T1000 (cell line): Measurements from ENCODE around the gene NAA20.
A peak's percentile ranks its signal among the peaks of the same experiment; 100 is the strongest.

Experiments
- DNase-seq: peaks from one replicate; lab custom pipeline; 2025; ENCODE audit warnings: mixed read lengths; lab: John Stamatoyannopoulos, UW

NAA20 gene

DNA sequence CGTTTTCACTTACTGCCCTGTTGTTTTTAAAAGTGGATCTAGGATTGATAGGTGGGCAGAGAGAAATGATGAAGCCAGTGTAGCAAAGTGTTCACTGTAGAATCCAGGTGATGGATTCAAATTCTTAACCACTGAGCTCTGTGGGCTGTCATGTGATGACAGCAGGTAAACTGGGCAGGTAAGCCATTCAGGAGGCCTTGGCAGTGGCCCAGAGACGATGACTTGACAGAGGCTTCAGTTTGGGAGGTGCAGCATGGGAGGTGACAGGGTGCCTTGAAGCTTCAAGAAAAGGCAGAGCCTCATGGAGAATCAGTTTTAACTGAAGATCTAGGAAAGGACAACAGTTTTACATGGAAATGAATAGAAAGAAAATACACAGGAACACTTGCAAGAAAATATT lies 2.0 kb downstream of the NAA20 start:
- no peak for DNase-seq

DNA sequence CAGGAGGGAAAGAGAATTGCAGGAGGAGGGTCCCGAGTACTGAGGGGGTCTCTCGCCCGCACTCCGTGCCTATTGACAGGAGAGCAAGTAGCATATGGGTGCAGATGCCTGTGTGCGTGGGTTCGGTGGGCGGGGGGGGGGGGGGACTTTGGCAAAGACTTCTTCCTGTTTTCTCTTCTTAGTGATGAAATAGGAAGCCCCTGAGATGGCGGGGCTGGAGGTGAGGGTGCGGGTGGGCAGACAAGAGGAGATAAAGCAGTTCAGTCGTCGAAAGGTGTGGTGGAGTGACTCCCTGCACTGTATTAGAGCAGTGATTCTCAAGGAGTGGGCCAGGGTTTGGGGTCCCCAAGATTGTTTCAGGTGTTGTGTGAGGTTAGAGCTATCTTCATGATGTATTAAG lies 3.7 kb downstream of the NAA20 start:
- DNase-seq = no peak

DNA sequence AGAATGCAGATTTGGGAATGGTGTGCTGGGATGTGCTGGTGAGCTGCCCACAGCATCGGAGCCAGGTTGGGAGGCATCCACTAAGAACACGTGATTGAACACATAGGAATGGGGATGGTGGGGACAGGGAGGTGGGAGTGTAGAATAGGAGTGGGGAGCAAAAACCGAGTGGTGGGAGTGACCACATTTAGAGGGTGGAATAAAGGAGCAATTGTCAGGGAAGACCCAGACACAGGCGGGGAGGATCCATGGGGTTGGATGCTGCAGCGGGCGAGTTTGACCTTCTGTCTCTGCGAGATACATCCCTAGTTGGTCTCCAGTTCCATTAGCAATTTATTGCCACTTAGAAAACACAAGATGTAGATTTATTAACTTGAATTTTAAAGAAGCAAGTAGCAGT lies 4.7 kb downstream of the NAA20 start:
- no peak for DNase-seq

DNA sequence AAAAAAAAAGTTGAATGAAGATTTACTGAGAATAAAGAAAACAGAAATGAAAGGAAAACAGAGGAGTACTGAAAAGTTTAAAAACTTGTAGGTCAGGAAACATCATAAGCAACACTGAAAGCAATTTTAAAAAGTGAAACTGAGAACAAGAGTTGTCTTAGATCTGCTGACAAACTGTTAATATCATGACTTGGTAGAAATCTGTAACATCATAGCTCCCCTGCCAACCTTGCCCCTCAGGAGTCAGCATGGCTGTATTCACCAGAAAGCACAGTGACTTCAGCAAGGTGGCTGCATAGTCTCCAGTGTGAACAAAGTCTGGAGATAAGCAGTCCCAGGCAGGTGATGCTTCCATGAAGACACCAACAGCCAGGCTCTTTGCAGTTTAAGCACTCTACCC lies 5.3 kb downstream of the NAA20 start:
- no peak for DNase-seq

DNA sequence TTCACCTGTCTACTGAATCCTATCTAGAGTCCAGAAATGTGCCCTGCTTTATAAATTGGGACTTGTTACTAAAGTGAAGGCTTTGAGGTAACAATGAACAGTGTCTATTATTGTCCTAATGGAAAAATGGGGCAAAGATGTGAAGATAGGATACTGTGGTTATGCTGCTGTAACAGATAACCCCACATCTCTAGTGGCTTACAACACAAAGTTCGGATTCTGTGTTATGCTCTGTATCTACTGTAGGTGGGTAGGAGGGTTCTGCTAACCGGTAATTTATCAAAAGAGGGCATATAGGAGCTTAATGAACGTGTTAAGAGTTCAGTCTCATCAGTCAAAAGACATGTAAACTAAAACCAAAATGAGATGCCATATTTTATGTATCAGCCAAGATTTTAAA lies 6.2 kb downstream of the NAA20 start:
- no peak for DNase-seq

DNA sequence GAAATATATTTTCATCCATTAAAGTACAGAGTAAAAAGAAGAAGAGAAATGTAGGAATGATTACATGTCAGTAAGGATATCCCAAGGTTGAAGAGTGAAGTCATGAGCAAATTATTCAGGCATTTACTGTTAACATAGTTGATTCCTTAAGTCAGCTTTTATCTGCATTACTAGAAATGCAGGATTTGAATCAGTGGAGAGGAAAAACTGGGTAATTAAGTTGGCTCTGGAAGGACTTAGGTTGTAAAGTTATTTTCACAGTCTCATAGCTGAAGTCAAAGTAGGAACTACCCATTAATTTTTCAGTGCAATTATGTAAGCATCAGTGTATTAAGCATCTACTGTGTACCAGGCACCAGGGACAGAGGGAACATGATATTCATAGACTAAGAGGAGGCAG lies 7.8 kb downstream of the NAA20 start:
- no peak for DNase-seq

DNA sequence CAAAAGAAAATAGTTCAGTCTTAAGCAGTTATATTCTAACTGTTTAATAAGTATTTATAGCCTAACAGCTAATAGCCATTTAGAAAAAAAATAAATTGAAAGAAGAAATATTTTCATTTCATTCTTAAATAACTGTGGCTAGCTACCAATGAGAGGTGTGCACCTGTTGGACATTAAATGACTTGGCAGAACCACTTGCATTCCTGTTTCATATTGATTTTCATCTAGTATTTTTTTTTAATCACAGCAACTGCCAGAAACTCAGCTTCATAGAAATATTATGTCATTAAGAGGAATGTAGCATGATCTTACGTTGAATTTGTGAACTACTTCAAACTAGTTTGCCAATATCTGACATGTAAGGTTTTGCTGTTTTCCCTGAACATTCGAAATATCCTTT lies 10.1 kb downstream of the NAA20 start:
- DNase-seq = no peak

DNA sequence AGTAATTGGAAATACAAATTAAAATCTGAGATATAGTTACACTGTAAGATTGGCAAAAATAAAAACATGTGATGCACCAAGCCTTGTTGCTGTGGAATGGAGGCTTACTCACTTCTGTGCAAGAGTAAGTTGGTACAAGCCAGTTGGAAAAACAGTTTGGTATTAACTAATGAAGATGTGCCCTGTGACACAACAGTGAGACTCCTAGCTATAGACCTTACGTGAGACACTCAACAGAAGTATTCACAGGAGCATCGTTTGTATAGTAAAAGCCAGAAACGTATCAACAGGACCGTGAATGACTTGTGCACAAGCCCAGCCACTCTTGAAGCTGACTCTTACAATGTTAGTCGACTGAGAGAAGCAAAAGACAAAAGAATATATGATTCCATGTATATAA lies 14.6 kb downstream of the NAA20 start:
- DNase-seq = no peak

DNA sequence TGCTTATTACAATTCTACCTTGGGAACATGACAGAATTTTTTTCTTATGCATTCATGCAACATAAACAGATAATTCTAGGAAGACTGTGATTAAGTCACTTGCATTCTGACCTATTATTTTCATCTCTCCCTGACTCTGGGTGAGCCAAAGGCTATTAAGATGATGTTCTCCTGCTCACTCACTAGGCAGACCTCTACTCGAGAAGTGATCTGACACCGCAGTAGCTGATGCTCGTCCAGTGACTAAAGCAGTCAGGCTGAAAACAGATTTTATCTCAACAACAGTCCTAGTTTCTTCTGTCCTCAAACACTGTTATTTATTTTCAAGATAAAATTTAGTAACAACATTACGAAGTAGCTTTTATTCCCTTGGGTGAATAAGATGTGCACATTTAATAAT lies 17.3 kb downstream of the NAA20 start:
- DNase-seq = no peak

DNA sequence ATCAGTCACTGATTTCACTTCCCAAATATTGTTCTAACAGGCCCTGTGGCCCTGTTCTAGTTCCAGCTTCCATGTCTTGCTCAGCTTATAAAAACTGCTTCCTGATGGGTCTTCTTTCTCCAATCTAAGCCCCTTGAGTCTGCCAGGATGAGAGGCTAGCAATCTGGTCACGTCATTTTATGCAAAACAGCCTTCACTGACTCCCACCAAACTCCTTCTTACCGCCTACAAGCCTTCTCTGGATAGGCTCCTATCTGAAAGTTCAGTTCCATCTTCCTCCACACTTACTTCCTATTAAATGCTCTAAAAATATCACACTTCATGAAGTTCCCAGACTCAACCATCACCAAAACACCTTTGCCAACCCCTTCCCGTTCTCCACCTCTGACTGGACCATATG lies 19.6 kb downstream of the NAA20 start:
- DNase-seq = no peak

DNA sequence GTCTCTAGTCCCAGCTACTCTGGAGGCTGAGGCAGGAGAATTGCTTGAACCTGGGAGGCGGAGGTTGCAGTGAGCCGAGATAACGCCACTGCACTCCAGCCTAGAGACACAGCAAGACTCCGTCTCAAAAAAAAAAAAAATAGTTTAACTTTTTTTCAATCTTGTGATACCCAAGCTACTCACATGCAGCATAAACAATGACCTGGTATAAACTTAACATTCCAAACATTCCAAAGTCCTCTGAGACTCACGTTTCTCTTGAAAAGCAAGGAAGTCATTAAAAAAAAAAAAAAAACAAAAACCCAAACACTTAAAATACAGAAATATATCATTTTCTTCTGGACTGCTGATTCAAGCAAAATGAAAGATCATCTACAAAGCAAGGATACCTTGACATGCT lies 20.8 kb downstream of the NAA20 start:
- no peak for DNase-seq

DNA sequence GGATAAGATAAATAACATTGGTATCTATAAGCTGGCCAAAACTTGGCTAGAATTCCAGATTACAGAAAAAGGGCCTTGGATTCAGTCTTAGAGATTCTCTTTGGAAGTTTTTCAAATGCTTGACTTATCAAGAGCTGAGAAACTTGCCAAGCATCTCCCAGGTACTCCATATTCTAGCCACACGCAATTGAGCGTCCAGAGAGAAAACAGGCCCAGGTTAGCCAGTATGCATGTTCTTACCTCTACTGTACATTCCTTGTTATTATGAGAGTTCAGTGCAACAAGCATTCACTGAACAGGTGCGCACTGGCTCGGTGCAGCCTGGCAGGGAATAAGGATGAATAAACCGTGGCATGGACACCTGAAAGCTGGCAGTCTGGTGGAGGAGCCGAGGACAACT lies 21.4 kb downstream of the NAA20 start:
- DNase-seq = no peak

DNA sequence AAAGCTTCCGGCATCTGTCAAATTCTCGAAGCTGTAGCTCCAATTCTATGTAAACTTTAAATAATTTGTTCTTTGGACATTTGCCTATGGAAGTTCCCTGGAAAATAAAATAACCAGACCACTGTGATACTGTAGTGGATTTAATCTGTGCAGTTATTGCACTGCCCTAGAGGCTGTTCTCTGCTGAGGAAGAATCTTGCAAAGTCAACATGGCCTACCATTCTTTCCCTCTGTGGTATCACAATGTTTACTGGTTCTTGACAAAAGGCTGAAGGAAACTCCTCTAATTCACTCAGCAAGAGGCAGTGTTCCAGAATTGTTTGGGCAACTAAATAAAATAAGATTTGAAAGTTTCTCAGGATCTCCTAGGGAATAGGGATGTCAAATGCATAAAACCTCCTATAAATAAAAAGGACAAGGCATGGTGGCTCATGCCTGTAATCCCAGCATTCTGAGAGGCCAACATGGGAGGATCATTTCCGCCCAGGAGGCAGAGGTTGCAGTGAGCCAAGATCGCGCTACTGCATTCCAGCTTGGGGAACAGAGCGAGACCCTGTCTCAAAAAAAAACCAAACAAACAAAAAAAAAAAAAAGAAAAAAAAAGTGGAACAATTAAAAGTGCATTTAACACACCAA lies 22.7 kb downstream of the NAA20 start:
- DNase-seq = no peak

DNA sequence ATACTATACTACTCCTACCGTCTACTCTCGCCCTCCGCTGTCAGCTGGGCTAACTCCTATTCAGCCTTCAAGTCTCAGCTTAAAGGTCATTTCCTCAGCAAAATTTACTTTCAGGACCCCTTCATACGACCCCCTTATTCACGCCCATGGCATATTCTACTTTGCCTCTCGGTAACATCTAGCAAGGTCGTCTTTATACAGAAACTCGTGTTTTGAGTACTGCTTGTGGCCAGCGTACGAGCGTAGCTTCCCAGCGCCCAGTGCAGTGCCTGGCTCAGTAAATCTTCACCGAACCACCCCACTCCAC lies 34.6 kb downstream of the NAA20 start:
- DNase-seq = no peak

DNA sequence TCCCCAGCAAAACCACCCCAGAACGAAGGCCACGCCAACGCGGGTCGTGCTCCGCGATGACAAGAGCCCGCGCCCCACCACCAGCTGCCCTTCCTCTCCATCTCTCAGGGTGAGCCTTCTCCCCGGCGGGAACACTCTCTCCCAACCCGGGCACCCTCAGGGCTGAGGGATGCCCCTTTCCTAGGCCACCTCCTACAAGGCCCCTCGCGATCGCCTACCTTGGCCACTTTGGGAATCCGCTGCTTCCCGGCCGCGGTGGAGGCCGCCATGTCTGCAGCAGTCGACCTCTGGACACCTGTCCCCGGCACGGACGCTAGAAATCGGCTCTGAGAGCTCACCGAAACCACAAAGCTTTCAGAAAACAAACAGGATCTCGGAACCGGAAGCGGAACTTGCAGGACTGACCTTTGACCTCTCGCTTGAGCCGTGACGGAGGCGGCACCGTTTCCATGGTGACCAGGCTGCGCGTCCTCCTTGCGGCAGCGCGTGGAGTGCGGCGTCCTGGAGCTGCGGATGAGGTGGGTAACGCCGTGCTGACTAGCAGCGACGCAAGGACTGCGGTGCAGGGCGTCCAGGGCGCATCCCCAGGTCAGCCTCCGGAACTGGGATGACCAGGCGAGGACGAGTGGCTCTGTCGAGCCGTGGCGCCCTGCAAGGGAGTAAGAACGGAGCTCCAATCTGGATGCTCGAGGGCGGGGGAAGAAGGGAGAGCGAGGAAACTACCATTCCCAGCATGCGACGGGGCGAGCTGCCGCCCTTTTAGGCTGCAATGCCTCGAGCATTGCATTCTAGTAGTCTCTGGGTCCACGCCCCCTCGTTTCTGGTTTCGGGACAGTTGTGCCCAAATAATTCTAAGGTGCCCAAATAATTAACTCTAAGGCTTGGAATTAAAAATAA lies 35.2 kb downstream of the NAA20 start, which contains the start of the genes CFAP61 and CRNKL1:
Gene CFAP61 (plus strand): TSS at position 459 of the 897 bp plus-strand sequence. CDS start 4,122 bp downstream, outside the sequence.
Gene CRNKL1 (minus strand): TSS at position 393 of the 897 bp plus-strand sequence. CDS start 124 bp downstream, at position 269.
- peak; percentile 89 for DNase-seq

DNA sequence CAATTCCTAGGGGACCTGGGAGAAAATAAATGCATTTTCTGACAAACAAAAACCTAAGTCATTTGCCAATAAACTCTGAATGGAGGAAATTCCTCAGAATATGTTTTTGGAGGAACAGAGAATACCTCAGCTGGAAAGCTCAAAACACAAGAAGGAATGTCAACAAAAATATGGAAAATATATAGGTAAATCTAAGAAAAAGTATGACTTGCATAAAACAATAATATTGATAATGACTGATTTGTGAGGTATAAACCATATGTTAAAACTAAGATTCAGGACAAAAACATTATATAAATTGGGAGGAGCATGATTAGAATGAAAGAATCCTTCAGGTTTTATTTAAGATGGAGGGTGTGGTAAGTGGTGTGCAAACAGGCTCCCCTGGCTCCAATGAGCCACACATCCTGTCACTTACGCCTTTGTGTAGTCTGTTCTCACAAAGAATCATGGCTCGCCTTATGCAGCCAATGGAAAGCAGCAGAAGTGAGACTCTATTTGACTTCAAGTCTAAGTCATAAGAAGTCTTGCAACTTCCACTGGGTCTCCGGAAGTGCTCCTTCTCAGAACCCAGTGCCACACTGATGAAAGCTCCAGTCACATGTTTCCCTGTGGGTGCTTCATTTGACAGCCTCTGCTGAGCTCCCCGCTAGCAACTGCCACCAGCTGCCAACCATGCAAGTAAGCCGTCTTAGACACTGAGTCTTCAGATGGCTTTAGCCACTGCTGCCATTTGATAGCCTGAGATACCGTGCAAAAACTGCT lies 43.3 kb downstream of the NAA20 start:
- DNase-seq = no peak

DNA sequence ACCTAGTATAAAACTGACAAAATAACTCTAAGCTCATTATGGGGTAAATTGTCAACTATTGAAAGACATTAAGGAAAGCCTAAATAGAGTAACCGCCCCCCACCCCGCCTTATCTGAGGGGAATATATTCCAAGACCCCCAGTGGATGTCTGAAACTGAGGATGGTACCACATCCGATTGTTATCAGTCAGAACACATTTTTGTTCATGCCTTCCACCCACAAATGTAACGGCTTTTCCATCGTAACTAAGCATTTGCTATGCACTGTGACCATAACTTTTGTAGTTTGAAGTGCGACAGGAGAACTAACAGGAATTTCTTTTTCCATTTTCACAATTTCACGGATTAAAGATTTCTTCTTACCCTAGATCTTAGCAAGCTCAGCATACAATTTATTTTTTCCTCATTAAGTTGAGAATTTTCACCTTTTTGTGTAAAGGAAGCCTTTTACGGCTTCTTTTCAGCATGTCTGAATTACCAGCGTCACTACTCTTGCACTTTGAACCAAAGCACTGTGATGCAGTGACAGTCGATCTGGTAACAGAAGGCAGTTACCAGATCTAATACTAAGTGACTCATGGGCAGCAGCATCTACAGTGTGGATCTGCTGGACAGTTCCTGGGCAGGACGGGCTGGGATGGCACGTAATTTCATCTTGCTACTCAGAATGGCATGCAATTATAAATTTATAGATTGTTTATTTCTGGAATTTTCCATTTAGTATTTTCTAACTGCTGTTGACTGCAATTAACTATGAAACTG lies 47.0 kb downstream of the NAA20 start:
- DNase-seq = no peak

DNA sequence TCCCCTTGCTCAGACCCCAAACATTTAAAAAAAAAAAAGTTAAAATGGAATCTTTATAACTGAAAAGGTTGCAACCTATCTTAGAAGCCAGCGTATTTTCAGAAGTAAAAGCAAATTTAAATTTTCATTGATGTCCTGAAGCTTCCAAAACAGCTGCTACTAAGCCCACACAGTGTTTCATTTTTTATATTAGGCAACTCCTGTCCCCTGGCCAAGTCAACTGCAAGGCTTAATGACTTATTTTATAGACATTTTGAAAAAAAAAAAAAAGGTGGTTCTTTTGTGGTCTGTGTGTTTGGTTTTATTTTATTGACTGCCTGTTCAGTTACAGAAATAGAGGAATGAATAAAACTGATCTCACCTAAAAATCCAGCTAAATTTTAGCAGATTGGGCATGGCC lies 48.2 kb downstream of the NAA20 start:
- no peak for DNase-seq

DNA sequence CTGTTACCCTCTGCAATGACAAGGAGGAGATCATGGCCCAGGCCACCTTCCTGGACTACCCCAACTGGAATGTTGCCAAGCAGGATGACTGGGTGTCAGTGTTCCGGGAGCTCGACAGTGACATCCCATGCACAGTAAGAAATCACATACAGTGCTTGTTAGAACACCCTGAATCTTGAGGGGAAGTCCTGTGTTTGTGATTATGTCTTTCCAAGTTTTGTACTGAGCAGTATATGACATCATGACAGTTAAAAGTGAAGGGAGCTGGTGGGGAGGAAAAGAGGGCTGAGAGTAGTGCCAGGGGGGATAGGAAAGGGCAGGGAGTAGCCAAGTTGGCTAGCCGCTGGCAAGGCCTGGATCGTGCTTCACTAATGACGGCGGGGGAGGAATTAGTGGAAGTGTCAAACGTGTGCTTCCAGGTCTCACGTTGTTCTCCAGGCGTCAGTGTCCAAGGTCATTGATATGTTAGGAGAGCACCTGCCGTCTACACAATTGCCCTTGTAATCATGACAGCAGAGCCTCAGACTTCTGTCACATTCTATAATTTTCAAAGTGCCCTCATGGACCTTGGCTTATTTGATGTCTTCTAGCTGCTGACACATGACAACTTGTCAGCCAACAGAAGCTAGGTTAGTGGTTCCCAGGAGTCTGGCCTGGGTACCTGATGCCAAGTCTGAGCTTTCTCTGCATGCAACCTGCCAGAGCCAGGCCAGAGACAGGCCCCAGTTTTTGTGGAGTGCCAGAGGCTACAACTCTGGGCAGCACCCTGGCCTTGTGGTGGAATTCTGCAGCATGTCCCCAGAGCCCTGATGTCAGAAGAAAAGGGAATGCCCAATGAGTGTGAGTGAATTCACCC lies 53.9 kb downstream of the NAA20 start:
- no peak for DNase-seq

DNA sequence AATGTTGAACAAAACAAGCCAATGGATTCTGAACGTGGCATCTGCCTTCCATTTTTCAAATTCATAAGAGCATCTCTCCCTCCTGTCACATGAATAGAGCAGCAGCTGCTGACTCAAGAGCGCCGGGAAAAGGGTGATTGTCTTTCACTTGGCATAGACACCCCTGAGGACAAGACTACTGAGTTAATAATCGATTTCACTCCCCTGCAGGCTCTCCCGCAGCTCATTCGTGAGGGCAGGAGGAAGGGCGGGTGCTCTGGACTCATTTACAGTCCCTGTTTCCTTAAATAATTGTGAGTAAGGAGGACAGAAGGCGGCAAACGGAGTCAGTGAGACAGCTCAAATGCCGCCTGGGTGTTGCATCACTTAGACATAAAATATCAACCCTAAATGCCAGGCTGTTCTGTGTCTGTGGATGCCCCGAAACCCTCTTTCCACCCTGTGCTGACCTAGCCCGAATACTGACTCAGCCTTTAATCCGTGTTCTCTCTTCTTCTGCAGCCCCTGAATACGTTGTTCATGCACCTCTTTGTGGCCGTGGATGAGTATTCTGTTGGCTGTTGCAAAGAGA lies 56.7 kb downstream of the NAA20 start:
- no peak for DNase-seq

DNA sequence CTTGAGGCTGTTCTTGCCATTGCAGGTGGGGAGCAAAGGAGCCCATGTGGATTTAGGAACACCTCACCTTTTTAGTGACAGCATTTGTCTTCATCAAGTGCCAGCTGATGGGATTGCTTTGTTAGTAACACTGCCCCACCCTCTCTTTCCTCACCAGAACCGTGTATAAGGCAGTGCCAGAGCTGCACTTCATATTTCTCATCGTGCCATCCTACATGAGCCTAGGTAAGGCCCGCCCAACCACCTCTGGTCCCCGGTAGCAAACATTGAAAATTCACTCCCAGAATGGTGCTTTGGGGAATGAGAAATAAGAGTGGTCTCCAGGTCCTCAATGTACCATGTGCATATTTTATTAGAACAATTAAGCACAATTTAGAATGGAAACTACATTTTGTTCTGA lies 57.9 kb downstream of the NAA20 start:
- no peak for DNase-seq
